CD4-positive, alpha-beta memory T cell (primary cell): ENCODE data around the gene DOCK4. TPM values are rescaled to one million over a fixed set of nuclear protein-coding genes. Genes with fewer than 3 reads are reported as not detected.

ENCODE experiments used
- CTCF ChIA-PET: fragments of 350-600 bp; sonication (Branson Sonifier 250); formaldehyde crosslinking; loops from one replicate; lab custom pipeline; 2021; ENCODE audit warnings: inconsistent platforms; ENCODE audit not compliant: partially characterized antibody; lab: Charles Lee
- POLR2A ChIA-PET: fragments of 350-600 bp; sonication (Branson Sonifier 250); formaldehyde crosslinking; loops from one replicate; lab custom pipeline; 2021; ENCODE audit not compliant: partially characterized antibody; lab: Charles Lee
- DNase-seq, 5 donors: peaks; one replicate each; pipeline versions ENCODE4 v3.0.0 to v3.0.0-alpha.2; 2020 to 2022; ENCODE audit warnings: mixed read lengths in 1 of 5
- H3K27ac ChIP-seq: one replicate; pipeline ENCODE4 v1.7.0; 2013; ENCODE audit warnings: low read depth, low read length
- H3K27me3 ChIP-seq: 2 replicates; pipeline ENCODE4 v1.7.0; 2013; ENCODE audit warnings: mild to moderate bottlenecking, low read length, moderate library complexity; ENCODE audit not compliant: insufficient read depth
- H3K36me3 ChIP-seq: 2 replicates; pipeline ENCODE4 v1.7.0; 2013; ENCODE audit warnings: mild to moderate bottlenecking, low read length, moderate library complexity; ENCODE audit not compliant: insufficient read depth
- H3K4me1 ChIP-seq: 2 replicates; pipeline ENCODE4 v1.7.0; 2013; ENCODE audit warnings: mild to moderate bottlenecking, low read length, moderate library complexity; ENCODE audit not compliant: insufficient read depth
- H3K4me3 ChIP-seq, 2 donors: one replicate each; pipeline ENCODE4 v1.7.0; 2013; ENCODE audit warnings: low read length in 2 of 2, mild to moderate bottlenecking in 1 of 2
- H3K9me3 ChIP-seq, 2 donors: one replicate each; pipeline ENCODE4 v1.7.0; 2013; ENCODE audit warnings: low read length in 2 of 2, control low read depth in 1 of 2; ENCODE audit not compliant: control insufficient read depth in 1 of 2
- H3K27ac Mint-ChIP-seq, 7 donors: one replicate each; pipeline ENCODE4 v1.8.0; 2020 to 2021; ENCODE audit warnings: mixed read lengths in 7 of 7, mild to moderate bottlenecking in 6 of 7, inconsistent platforms in 3 of 7, moderate library complexity in 3 of 7
- H3K27me3 Mint-ChIP-seq, 2 donors: one replicate each; pipeline ENCODE4 v1.8.0; 2020 to 2021; ENCODE audit warnings: mixed read lengths in 2 of 2
- H3K36me3 Mint-ChIP-seq, 2 donors: one replicate each; pipeline ENCODE4 v1.8.0; 2020 to 2021; ENCODE audit warnings: mixed read lengths in 2 of 2, inconsistent platforms in 1 of 2, mild to moderate bottlenecking in 1 of 2
- H3K4me1 Mint-ChIP-seq, 4 donors: one replicate each; pipeline ENCODE4 v1.8.0; 2020 to 2021; ENCODE audit warnings: mixed read lengths in 4 of 4, mild to moderate bottlenecking in 1 of 4
- H3K4me3 Mint-ChIP-seq, 8 donors: one replicate each; pipeline ENCODE4 v1.8.0; 2020 to 2021; ENCODE audit warnings: mixed read lengths in 8 of 8, mild to moderate bottlenecking in 7 of 8, moderate library complexity in 6 of 8, inconsistent platforms in 3 of 8
- H3K9me3 Mint-ChIP-seq, 8 donors: one replicate each; pipeline ENCODE4 v1.8.0; 2020 to 2021; ENCODE audit warnings: mixed read lengths in 8 of 8, mild to moderate bottlenecking in 5 of 8, inconsistent platforms in 3 of 8, moderate library complexity in 1 of 8
- intact Hi-C: fragments of 100-400 bp; cut with micrococcal nuclease; formaldehyde crosslinking; loops from one replicate; pipeline ENCODE4 v1.15.1; 2023
- polyA plus RNA-seq, 2 donors: library from polyadenylated mRNA; unstranded; fragments of 300-500 nt; fragmentation: Illumina TruSeq; gene quantifications; one replicate each; pipeline ENCODE4 v1.2.3, GENCODE V29; 2021
- total RNA-seq, 2 experiments: library from RNA; stranded (reverse); gene quantifications; one replicate each; pipeline ENCODE4 v1.2.3, GENCODE V29; 2021

Gene DOCK4
- total and polyA plus RNA-seq, 4 experiments from 2014 or later = 0.47 to 1.5 (median 1.2) TPM; not detected in 1

GRCh38 chr7:111823826-111824225, 382.4 kb downstream of the DOCK4 start:
- Mint-ChIP-seq H3K9me3 (peaks cover 0 to 2% (median 0%) of the 10 kb centered on the region in 8 donors), H3K27me3 (peaks cover 0 to 4% of the 10 kb centered on the region in 2 donors), H3K36me3 (no peaks in the 10 kb centered on the region), H3K4me1 (no peaks in the 10 kb centered on the region), H3K27ac (no peak overlapping the region), H3K4me3 (no peak overlapping the region)
- POLR2A ChIA-PET = no interaction called here
- Histone ChIP-seq H3K27me3 (no peaks in the 10 kb centered on the region), H3K9me3 (no peaks in the 10 kb centered on the region), H3K4me1 (no peaks in the 10 kb centered on the region), H3K27ac (no peak overlapping the region), H3K36me3 (no peaks in the 10 kb centered on the region), H3K4me3 (no peak overlapping the region)
- CTCF ChIA-PET = no interaction called here
- intact Hi-C loops = no loop called here
- no peak for DNase-seq

GRCh38 chr7:111821046-111821445, 385.2 kb downstream of the DOCK4 start:
- no peak overlapping the region for H3K4me3 Mint-ChIP-seq
- no peaks in the 10 kb centered on the region for H3K36me3 Mint-ChIP-seq
- ChIA-PET CTCF (no interaction called here), POLR2A (no interaction called here)
- DNase-seq = no peak
- H3K27ac Mint-ChIP-seq = no peak overlapping the region
- intact Hi-C loops = no loop called here
- Histone ChIP-seq H3K36me3 (no peaks in the 10 kb centered on the region), H3K27ac (no peak overlapping the region), H3K27me3 (no peaks in the 10 kb centered on the region), H3K4me3 (no peak overlapping the region), H3K9me3 (no peaks in the 10 kb centered on the region), H3K4me1 (no peaks in the 10 kb centered on the region)
- H3K4me1 Mint-ChIP-seq = no peaks in the 10 kb centered on the region
- peaks cover 0 to 4% of the 10 kb centered on the region in 2 donors for H3K27me3 Mint-ChIP-seq
- peaks cover 0 to 2% (median 0%) of the 10 kb centered on the region in 8 donors for H3K9me3 Mint-ChIP-seq

DNA sequence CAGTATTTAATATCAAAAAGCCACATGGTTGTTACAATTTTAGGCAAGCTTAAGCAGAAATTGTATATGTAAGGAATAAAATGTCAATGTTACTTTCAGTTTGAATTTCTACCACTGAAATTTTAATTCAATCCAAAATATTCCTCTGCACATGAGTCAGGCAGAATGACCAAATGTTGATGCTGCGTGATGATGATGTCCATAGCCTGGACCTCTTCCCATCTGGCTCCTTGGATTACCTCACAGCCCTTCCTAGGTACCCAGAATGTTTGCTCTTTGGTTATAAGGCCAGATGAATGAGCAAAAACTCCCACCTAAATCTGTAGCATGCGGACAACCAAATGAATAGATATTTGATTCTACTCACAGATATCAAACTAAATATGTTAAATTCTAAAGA, 385.6 kb downstream of the DOCK4 start:
- H3K27me3 Mint-ChIP-seq = peaks cover 0 to 4% of the 10 kb centered on the region in 2 donors
- H3K9me3 ChIP-seq = no peaks in the 10 kb centered on the region
- H3K4me1 Mint-ChIP-seq = no peaks in the 10 kb centered on the region
- H3K27ac ChIP-seq = no peak overlapping the region
- POLR2A ChIA-PET = no interaction called here
- intact Hi-C loops = no loop called here
- no peaks in the 10 kb centered on the region for H3K36me3 ChIP-seq
- no peak overlapping the region for H3K4me3 ChIP-seq
- H3K36me3 Mint-ChIP-seq = no peaks in the 10 kb centered on the region
- H3K4me3 Mint-ChIP-seq = no peak overlapping the region
- no peaks in the 10 kb centered on the region for H3K4me1 ChIP-seq
- CTCF ChIA-PET = no interaction called here
- H3K9me3 Mint-ChIP-seq = peaks cover 0 to 2% (median 0%) of the 10 kb centered on the region in 8 donors
- no peak for DNase-seq
- H3K27me3 ChIP-seq = no peaks in the 10 kb centered on the region
- H3K27ac Mint-ChIP-seq = no peak overlapping the region

DNA sequence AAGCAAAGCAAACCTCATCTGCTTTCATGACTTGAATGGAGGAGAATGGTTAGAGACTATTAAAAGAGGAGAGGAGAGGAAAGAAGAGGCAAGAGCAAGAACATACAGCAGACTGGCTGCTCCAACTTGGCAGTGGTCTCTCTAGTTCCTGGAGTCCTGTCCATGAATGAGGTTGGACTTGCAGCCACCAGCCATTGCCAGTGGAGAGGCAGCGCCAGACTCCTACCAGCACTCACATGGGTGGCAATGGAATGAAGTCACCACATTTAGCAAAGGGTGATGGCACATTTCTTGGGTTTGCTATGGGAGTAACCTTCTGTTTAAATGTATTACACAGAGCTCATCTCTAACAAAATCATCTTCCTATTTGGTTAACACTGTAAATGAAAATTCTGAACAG, 386.1 kb downstream of the DOCK4 start:
- no peaks in the 10 kb centered on the region for H3K9me3 ChIP-seq
- ChIA-PET POLR2A (no interaction called here), CTCF (no interaction called here)
- H3K4me3 ChIP-seq = no peak overlapping the region
- no peak overlapping the region for H3K27ac Mint-ChIP-seq
- H3K27me3 ChIP-seq = no peaks in the 10 kb centered on the region
- intact Hi-C loops = no loop called here
- no peak overlapping the region for H3K27ac ChIP-seq
- H3K4me1 Mint-ChIP-seq = no peaks in the 10 kb centered on the region
- H3K4me3 Mint-ChIP-seq = no peak overlapping the region
- H3K27me3 Mint-ChIP-seq = peaks cover 0 to 4% of the 10 kb centered on the region in 2 donors
- DNase-seq = no peak
- no peaks in the 10 kb centered on the region for H3K36me3 Mint-ChIP-seq
- no peaks in the 10 kb centered on the region for H3K9me3 Mint-ChIP-seq
- no peaks in the 10 kb centered on the region for H3K4me1 ChIP-seq
- H3K36me3 ChIP-seq = no peaks in the 10 kb centered on the region

DNA sequence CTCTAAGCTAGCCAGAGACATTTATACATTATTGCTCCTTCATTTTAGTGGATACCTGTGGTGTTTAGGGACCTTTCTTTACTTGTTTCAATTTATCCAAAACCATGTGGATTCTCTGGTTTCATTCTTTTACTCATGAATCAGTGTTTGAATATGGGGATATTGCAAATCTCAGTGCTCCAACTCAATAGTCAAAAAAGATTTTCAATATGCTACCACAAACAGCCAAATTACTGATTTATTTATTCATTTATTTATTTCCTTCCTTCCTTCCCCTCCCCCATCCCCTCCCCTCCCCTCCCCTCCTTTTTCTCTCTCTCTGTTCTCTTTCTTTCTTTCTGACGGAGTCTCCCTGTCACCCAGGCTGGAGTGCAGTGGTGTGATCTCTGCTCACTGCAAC, 390.8 kb downstream of the DOCK4 start:
- Mint-ChIP-seq H3K27ac (no peak overlapping the region), H3K27me3 (no peaks in the 10 kb centered on the region), H3K9me3 (no peaks in the 10 kb centered on the region), H3K36me3 (no peaks in the 10 kb centered on the region), H3K4me3 (no peak overlapping the region), H3K4me1 (no peaks in the 10 kb centered on the region)
- Histone ChIP-seq H3K4me3 (no peak overlapping the region), H3K36me3 (no peaks in the 10 kb centered on the region), H3K27ac (no peak overlapping the region), H3K4me1 (no peaks in the 10 kb centered on the region), H3K27me3 (no peaks in the 10 kb centered on the region), H3K9me3 (no peaks in the 10 kb centered on the region)
- ChIA-PET CTCF (no interaction called here), POLR2A (no interaction called here)
- no peak for DNase-seq
- intact Hi-C loops = no loop called here

DNA sequence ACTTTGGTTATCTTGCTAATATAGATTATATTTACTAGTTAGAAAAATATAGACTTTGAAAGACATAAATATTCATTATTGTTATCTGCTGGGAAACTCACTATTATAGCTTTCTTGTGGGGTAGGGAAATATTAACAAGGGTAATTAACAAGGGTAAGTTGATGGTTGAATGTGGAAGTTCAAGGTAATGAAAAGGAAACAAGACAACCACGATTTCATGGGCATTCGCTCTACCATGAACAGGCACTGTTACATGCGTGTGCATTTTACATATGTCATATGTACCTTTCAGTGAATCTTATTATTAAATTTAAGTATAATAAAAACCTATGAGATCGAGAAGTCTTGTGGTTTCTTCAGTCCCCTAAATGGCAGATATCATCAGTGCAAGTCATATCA, 392.9 kb downstream of the DOCK4 start:
- Mint-ChIP-seq H3K27ac (no peak overlapping the region), H3K36me3 (no peaks in the 10 kb centered on the region), H3K4me3 (no peak overlapping the region), H3K9me3 (no peaks in the 10 kb centered on the region), H3K27me3 (peaks cover 0 to 2% of the 10 kb centered on the region in 2 donors), H3K4me1 (no peaks in the 10 kb centered on the region)
- no peaks in the 10 kb centered on the region for H3K4me1 ChIP-seq
- intact Hi-C loops = no loop called here
- H3K27ac ChIP-seq = no peak overlapping the region
- ChIA-PET CTCF (interaction anchor here (0.9 kb wide), 1 partner anchor 18 kb away, joined by 3 read pairs; no protein-coding TSS in a partner anchor), POLR2A (no interaction called here)
- no peak overlapping the region for H3K4me3 ChIP-seq
- H3K27me3 ChIP-seq = no peaks in the 10 kb centered on the region
- no peaks in the 10 kb centered on the region for H3K9me3 ChIP-seq
- H3K36me3 ChIP-seq = no peaks in the 10 kb centered on the region
- no peak for DNase-seq

DNA sequence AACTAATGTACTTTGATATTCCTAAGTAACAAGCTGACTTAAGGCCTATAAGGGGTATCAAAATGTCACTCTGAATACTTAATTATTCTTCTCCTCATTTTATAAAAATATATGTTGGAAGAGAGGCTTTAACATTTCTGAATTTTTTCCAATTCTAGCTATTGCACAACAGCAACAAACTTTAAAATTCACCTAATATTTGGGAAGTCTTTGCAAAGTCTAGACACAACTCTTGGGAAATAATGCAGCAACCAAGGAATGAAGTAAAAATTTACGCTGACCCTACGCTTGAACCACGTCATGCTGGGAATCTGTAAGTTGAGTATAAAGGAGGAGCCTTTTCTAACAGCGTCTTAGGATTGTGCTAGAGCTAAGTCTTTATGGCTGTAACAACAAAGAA, 400.0 kb downstream of the DOCK4 start:
- no peaks in the 10 kb centered on the region for H3K4me1 ChIP-seq
- no peaks in the 10 kb centered on the region for H3K27me3 ChIP-seq
- no peak overlapping the region for H3K4me3 ChIP-seq
- no peak overlapping the region for H3K27ac ChIP-seq
- CTCF ChIA-PET = no interaction called here
- Mint-ChIP-seq H3K36me3 (peaks cover 0 to 2% of the 10 kb centered on the region in 2 donors), H3K27ac (no peak overlapping the region), H3K27me3 (peaks cover 0 to 2% of the 10 kb centered on the region in 2 donors), H3K4me1 (no peaks in the 10 kb centered on the region), H3K4me3 (no peak overlapping the region), H3K9me3 (peaks cover 0 to 19% (median 11%) of the 10 kb centered on the region in 8 donors)
- no peaks in the 10 kb centered on the region for H3K9me3 ChIP-seq
- POLR2A ChIA-PET = no interaction called here
- intact Hi-C loops = no loop called here
- no peaks in the 10 kb centered on the region for H3K36me3 ChIP-seq
- no peak for DNase-seq
